GM12891 (cell line): Measurements from ENCODE around the gene AVL9.

ENCODE experiments used
- POLR2A ChIP-seq: IDR thresholded peaks from 2 replicates; pipeline ENCODE4 v1.6.1; 2011; ENCODE audit warnings: low read depth, low read length, control low read depth
- TAF1 ChIP-seq: IDR thresholded peaks from 2 replicates; pipeline ENCODE4 v1.6.1; 2011; ENCODE audit warnings: low read depth, low read length, control low read depth

GRCh38 chr7:32588657-32589056 is 93.4 kb downstream of the AVL9 start:
- TF ChIP-seq POLR2A (no peak), TAF1 (no peak)
